ENCODE measurements around the gene TMEM132C.

DNA sequence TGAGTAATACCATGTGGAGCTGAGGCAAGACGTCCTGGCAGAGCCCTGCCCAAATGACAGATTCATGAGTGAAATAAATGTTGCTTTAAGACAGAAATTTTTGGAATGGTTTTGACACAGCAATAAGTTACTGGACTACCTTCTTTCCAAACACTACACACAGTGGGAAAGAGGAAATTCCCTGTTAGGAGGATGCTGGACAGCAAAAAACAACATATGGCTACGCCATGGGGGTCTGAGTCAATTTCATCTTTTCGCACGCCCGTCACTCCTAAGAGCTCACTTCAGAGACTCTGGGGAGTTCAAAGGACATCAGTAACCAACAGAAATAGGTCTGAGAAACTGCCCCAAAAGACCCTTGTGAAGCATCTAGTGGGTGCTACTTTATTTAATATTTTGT is 55.4 kb downstream of the TMEM132C start:
- TF ChIP-seq TAF1 (IDR thresholded peaks at IDR 0.05; ENCODE audit: borderline replicate concordance, insufficient read depth, low read length) (no peak), POLR2AphosphoS5 (IDR thresholded peaks at IDR 0.05; ENCODE audit: low read depth, low read length) (no peak), REST (IDR thresholded peaks at IDR 0.05; ENCODE audit: insufficient read depth in 1 of 2, low read depth in 2 of 2, low read length in 2 of 2) (no peak), SIN3A (IDR thresholded peaks at IDR 0.05; ENCODE audit: borderline replicate concordance, insufficient read depth, low read length) (no peak)
